GM23338 (cell line): ENCODE data around the gene TEX9. TPM values are rescaled to one million over a fixed set of nuclear protein-coding genes. Genes with fewer than 3 reads are reported as not detected.

Experiments used
- ATAC-seq: fragments of 200-7000 bp; cut with Tn5 transposase; 3 replicates; pipeline ENCODE4 v1.9.1; 2020
- DNase-seq: peaks from one replicate; pipeline ENCODE4 v3.0.0-alpha.2; 2015; ENCODE audit warnings: low spot score
- H2AFZ ChIP-seq: fragments of 200-600 bp; sonication (generic); 2 replicates; pipeline ENCODE4 v1.8.0; 2016; ENCODE audit warnings: antibody characterized with exemption, mild to moderate bottlenecking, moderate library complexity
- H3F3A ChIP-seq: fragments of 200-600 bp; sonication (generic); replicated peaks from 2 replicates; pipeline ENCODE4 v1.8.0; 2017; ENCODE audit warnings: antibody characterized with exemption, mixed run types, low read depth
- H3K27ac ChIP-seq: fragments of 200-600 bp; sonication (generic); 2 replicates; pipeline ENCODE4 v1.6.1; 2016; ENCODE audit warnings: low read depth
- H3K27me3 ChIP-seq: fragments of 200-600 bp; sonication (generic); 2 replicates; pipeline ENCODE4 v1.8.0; 2016; ENCODE audit warnings: mild to moderate bottlenecking, mixed run types, moderate library complexity; ENCODE audit not compliant: insufficient read depth
- H3K36me3 ChIP-seq: fragments of 200-600 bp; sonication (generic); 2 replicates; pipeline ENCODE4 v1.8.0; 2016; ENCODE audit warnings: mild to moderate bottlenecking; ENCODE audit not compliant: insufficient read depth
- H3K4me1 ChIP-seq: fragments of 200-600 bp; sonication (generic); 2 replicates; pipeline ENCODE4 v1.8.0; 2016; ENCODE audit warnings: mild to moderate bottlenecking, moderate library complexity; ENCODE audit not compliant: insufficient read depth
- H3K4me2 ChIP-seq: fragments of 200-600 bp; sonication (generic); 2 replicates; pipeline ENCODE4 v1.7.1; 2017; ENCODE audit warnings: mixed run types
- H3K4me3 ChIP-seq: fragments of 200-600 bp; sonication (generic); 2 replicates; pipeline ENCODE4 v1.6.1; 2016; ENCODE audit warnings: mixed run types
- H3K79me2 ChIP-seq: fragments of 200-600 bp; sonication (generic); replicated peaks from 2 replicates; pipeline ENCODE4 v1.8.0; 2017; ENCODE audit warnings: mild to moderate bottlenecking; ENCODE audit not compliant: insufficient read depth
- H3K9me2 ChIP-seq: fragments of 200-600 bp; sonication (generic); 2 replicates; pipeline ENCODE4 v1.8.0; 2017; ENCODE audit not compliant: insufficient read depth
- H4K20me1 ChIP-seq: fragments of 200-600 bp; sonication (generic); replicated peaks from 2 replicates; pipeline ENCODE4 v1.8.0; 2017; ENCODE audit warnings: mild to moderate bottlenecking; ENCODE audit not compliant: insufficient read depth
- H3K27ac Mint-ChIP-seq: 2 replicates; pipeline ENCODE4 v1.8.0; 2020; ENCODE audit warnings: inconsistent platforms, mild to moderate bottlenecking, moderate library complexity, mixed read lengths
- H3K27me3 Mint-ChIP-seq: 3 replicates; pipeline ENCODE4 v1.8.0; 2022; ENCODE audit warnings: low read depth, mild to moderate bottlenecking, moderate library complexity, mixed read lengths, inconsistent platforms; ENCODE audit not compliant: insufficient read depth, poor library complexity
- H3K36me3 Mint-ChIP-seq: 3 replicates; pipeline ENCODE4 v1.8.0; 2021; ENCODE audit warnings: low read depth, mild to moderate bottlenecking, inconsistent platforms, moderate library complexity, mixed read lengths
- H3K4me1 Mint-ChIP-seq: 3 replicates; pipeline ENCODE4 v1.8.0; 2020; ENCODE audit warnings: mild to moderate bottlenecking, inconsistent platforms, mixed read lengths
- H3K4me3 Mint-ChIP-seq: 3 replicates; pipeline ENCODE4 v1.8.0; 2021; ENCODE audit warnings: moderate library complexity, mild to moderate bottlenecking, inconsistent platforms, mixed read lengths
- H3K9me3 Mint-ChIP-seq: 3 replicates; pipeline ENCODE4 v1.8.0; 2020; ENCODE audit warnings: moderate library complexity, mild to moderate bottlenecking, inconsistent platforms, mixed read lengths
- CREB1 ChIP-seq: fragments of 250-450 bp; sonication (Bioruptor Pico); IDR thresholded peaks from 2 replicates; pipeline ENCODE4 v1.5.0; 2020; ENCODE audit warnings: low read depth, mild to moderate bottlenecking, moderate library complexity
- ETS1 ChIP-seq: IDR thresholded peaks from 2 replicates; pipeline ENCODE4 v1.6.1; 2016; ENCODE audit warnings: antibody characterized with exemption
- EZH2phosphoT487 ChIP-seq: fragments of 200-600 bp; sonication (generic); IDR thresholded peaks from one replicate; pipeline ENCODE4 v1.8.1; 2018; ENCODE audit warnings: antibody characterized with exemption; ENCODE audit not compliant: unreplicated experiment
- JUNB ChIP-seq: IDR thresholded peaks from one replicate; pipeline ENCODE4 v1.6.1; 2016; ENCODE audit warnings: antibody characterized with exemption; ENCODE audit not compliant: unreplicated experiment
- REST ChIP-seq: IDR thresholded peaks from one replicate; pipeline ENCODE4 v1.6.1; 2018; ENCODE audit warnings: antibody characterized with exemption; ENCODE audit not compliant: unreplicated experiment
- STAT1 ChIP-seq: IDR thresholded peaks from one replicate; pipeline ENCODE4 v1.6.1; 2016; ENCODE audit warnings: antibody characterized with exemption; ENCODE audit not compliant: unreplicated experiment
- ZNF114 ChIP-seq: fragments of 250-450 bp; sonication (Bioruptor Pico); IDR thresholded peaks from 2 replicates; pipeline ENCODE4 v1.5.0; 2020; ENCODE audit warnings: mild to moderate bottlenecking, moderate library complexity
- ZNF331 ChIP-seq: fragments of 250-450 bp; sonication (Bioruptor Pico); IDR thresholded peaks from 2 replicates; pipeline ENCODE4 v1.5.0; 2020; ENCODE audit warnings: low read depth, mild to moderate bottlenecking, moderate library complexity
- polyA plus RNA-seq: library from polyadenylated mRNA; unstranded; fragments of >200 nt; fragmentation: Nextera tagmentation; extraction: Ambion mirVana; gene quantifications from 2 replicates; pipeline ENCODE4 v1.2.1, GENCODE V29; 2016
- total RNA-seq: library from RNA; depleted of rRNA; stranded (reverse); fragments of >200 nt; shearing (Covaris generic); gene quantifications from 2 replicates; pipeline ENCODE4 v1.2.3, GENCODE V29; 2014
- TF ChIP-seq, protein P1 (sequence below), 2 experiments: fragments of 200-600 bp in 1 of 2; sonication (generic) in 1 of 2; conservative IDR thresholded peaks; 2 replicates each; pipeline versions ENCODE4 v1.5.1 to v1.6.1; 2016 to 2017; ENCODE audit warnings: antibody characterized with exemption in 2 of 2, low read depth in 2 of 2, mild to moderate bottlenecking in 2 of 2, moderate library complexity in 1 of 2
- TF ChIP-seq, protein P2 (sequence below): fragments of 250-450 bp; sonication (Bioruptor Pico); IDR thresholded peaks from 2 replicates; pipeline ENCODE4 v1.5.0; 2020; ENCODE audit warnings: mild to moderate bottlenecking, moderate library complexity

The TEX9 gene
- total and polyA plus RNA-seq, 2 experiments from 2014 or later = 19.6 to 21.8 TPM

DNA sequence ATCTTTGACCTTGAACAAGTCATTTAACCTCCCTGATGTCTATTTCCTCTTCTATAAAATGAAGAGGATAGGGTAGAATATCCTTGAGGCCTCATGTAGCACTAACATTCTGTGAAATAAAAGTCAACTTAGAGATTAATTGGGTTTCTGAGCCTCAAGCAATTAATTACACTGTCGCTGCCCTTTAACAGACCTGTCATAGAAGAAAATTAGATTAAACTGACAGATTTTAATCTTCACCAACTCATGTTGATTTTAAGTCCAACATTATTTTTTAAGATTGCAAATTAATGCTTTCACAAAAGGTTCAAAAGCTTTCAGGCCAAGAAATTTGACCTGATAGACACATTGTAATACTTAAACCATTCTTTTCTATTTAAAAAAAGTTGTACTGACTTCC is 107.8 kb downstream of the TEX9 start (continued):
- TF ChIP-seq, protein P1, sequence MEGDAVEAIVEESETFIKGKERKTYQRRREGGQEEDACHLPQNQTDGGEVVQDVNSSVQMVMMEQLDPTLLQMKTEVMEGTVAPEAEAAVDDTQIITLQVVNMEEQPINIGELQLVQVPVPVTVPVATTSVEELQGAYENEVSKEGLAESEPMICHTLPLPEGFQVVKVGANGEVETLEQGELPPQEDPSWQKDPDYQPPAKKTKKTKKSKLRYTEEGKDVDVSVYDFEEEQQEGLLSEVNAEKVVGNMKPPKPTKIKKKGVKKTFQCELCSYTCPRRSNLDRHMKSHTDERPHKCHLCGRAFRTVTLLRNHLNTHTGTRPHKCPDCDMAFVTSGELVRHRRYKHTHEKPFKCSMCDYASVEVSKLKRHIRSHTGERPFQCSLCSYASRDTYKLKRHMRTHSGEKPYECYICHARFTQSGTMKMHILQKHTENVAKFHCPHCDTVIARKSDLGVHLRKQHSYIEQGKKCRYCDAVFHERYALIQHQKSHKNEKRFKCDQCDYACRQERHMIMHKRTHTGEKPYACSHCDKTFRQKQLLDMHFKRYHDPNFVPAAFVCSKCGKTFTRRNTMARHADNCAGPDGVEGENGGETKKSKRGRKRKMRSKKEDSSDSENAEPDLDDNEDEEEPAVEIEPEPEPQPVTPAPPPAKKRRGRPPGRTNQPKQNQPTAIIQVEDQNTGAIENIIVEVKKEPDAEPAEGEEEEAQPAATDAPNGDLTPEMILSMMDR (conservative IDR thresholded peaks at IDR 0.05; ENCODE audit: low read depth in 2 of 2) = no peak
- no peak for TF ChIP-seq ZNF114 (CRISPR knock-in tag)
- no peak for TF ChIP-seq ZNF331 (CRISPR knock-in tag)

DNA sequence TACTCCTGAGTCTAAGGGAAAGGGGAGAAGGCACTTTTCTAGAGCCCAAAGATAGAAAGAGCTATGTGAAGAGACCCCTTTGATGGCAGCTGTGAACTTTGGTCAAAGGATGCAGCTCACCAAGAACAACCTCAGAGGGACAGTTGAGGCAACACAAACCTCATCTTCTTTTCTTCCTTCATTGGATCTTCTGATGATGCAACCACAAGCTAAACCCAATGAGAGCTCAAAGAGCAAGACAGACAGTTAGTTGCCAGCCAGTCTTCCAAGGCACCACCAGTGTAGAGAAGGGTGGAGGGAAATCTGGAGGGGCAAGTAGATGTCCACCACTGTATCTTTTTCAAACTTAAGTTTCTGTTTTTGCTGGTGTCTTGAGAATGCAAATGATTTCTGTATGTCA is 110.1 kb downstream of the TEX9 start:
- Histone ChIP-seq H3K79me2 (no peaks in the 10 kb centered on the region), H3K4me2 (no peak overlapping the region), H3K4me3 (no peak overlapping the region), H4K20me1 (no peaks in the 10 kb centered on the region), H3K27me3 (no peaks in the 10 kb centered on the region), H3K27ac (no peak overlapping the region), H3F3A (no peaks in the 10 kb centered on the region), H3K36me3 (no peaks in the 10 kb centered on the region), H3K9me2 (no peaks in the 10 kb centered on the region), H2AFZ (no peak overlapping the region), H3K4me1 (no peaks in the 10 kb centered on the region)
- H3K27ac Mint-ChIP-seq = no peak overlapping the region
- DNase-seq (no peak), ATAC-seq (no peak)
- H3K9me3 Mint-ChIP-seq = no peaks in the 10 kb centered on the region; the same call in 1 of the 3 replicates
- no peaks in the 10 kb centered on the region for H3K36me3 Mint-ChIP-seq
- no peak overlapping the region for H3K4me3 Mint-ChIP-seq
- no peaks in the 10 kb centered on the region for H3K27me3 Mint-ChIP-seq
- H3K4me1 Mint-ChIP-seq = no peaks in the 10 kb centered on the region
- no peak for TF ChIP-seq EZH2phosphoT487
- TF ChIP-seq, protein P2, sequence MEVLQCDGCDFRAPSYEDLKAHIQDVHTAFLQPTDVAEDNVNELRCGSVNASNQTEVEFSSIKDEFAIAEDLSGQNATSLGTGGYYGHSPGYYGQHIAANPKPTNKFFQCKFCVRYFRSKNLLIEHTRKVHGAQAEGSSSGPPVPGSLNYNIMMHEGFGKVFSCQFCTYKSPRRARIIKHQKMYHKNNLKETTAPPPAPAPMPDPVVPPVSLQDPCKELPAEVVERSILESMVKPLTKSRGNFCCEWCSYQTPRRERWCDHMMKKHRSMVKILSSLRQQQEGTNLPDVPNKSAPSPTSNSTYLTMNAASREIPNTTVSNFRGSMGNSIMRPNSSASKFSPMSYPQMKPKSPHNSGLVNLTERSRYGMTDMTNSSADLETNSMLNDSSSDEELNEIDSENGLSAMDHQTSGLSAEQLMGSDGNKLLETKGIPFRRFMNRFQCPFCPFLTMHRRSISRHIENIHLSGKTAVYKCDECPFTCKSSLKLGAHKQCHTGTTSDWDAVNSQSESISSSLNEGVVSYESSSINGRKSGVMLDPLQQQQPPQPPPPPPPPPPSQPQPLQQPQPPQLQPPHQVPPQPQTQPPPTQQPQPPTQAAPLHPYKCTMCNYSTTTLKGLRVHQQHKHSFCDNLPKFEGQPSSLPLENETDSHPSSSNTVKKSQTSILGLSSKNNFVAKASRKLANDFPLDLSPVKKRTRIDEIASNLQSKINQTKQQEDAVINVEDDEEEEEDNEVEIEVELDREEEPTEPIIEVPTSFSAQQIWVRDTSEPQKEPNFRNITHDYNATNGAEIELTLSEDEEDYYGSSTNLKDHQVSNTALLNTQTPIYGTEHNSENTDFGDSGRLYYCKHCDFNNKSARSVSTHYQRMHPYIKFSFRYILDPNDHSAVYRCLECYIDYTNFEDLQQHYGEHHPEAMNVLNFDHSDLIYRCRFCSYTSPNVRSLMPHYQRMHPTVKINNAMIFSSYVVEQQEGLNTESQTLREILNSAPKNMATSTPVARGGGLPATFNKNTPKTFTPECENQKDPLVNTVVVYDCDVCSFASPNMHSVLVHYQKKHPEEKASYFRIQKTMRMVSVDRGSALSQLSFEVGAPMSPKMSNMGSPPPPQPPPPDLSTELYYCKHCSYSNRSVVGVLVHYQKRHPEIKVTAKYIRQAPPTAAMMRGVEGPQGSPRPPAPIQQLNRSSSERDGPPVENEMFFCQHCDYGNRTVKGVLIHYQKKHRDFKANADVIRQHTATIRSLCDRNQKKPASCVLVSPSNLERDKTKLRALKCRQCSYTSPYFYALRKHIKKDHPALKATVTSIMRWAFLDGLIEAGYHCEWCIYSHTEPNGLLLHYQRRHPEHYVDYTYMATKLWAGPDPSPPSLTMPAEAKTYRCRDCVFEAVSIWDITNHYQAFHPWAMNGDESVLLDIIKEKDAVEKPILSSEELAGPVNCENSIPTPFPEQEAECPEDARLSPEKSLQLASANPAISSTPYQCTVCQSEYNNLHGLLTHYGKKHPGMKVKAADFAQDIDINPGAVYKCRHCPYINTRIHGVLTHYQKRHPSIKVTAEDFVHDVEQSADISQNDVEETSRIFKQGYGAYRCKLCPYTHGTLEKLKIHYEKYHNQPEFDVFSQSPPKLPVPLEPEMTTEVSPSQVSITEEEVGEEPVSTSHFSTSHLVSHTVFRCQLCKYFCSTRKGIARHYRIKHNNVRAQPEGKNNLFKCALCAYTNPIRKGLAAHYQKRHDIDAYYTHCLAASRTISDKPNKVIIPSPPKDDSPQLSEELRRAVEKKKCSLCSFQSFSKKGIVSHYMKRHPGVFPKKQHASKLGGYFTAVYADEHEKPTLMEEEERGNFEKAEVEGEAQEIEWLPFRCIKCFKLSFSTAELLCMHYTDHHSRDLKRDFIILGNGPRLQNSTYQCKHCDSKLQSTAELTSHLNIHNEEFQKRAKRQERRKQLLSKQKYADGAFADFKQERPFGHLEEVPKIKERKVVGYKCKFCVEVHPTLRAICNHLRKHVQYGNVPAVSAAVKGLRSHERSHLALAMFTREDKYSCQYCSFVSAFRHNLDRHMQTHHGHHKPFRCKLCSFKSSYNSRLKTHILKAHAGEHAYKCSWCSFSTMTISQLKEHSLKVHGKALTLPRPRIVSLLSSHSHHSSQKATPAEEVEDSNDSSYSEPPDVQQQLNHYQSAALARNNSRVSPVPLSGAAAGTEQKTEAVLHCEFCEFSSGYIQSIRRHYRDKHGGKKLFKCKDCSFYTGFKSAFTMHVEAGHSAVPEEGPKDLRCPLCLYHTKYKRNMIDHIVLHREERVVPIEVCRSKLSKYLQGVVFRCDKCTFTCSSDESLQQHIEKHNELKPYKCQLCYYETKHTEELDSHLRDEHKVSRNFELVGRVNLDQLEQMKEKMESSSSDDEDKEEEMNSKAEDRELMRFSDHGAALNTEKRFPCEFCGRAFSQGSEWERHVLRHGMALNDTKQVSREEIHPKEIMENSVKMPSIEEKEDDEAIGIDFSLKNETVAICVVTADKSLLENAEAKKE (CRISPR knock-in tag) = no peak
- TF ChIP-seq CREB1 (CRISPR knock-in tag) = no peak
- TF ChIP-seq ZNF114 (CRISPR knock-in tag) = no peak
- TF ChIP-seq REST = no peak
- TF ChIP-seq, protein P1 (conservative IDR thresholded peaks at IDR 0.05; ENCODE audit: low read depth in 2 of 2) = no peak
- TF ChIP-seq STAT1 = no peak
- TF ChIP-seq JUNB = no peak
- TF ChIP-seq ETS1 = no peak
- no peak for TF ChIP-seq ZNF331 (CRISPR knock-in tag)
